Measurements from ENCODE around the gene ZMYND8. TPM values are rescaled to one million over a fixed set of nuclear protein-coding genes. Genes with fewer than 3 reads are reported as not detected.
"Not testable (repeated sequence)": the region's sequence is repeated elsewhere in the genome, so short reads cannot be mapped to it uniquely, and the experiment has no call there.

The ZMYND8 gene
- polyA plus RNA-seq, 6 donors from 2014 or later = 2.7 to 22.7 (median 12.1) TPM

DNA sequence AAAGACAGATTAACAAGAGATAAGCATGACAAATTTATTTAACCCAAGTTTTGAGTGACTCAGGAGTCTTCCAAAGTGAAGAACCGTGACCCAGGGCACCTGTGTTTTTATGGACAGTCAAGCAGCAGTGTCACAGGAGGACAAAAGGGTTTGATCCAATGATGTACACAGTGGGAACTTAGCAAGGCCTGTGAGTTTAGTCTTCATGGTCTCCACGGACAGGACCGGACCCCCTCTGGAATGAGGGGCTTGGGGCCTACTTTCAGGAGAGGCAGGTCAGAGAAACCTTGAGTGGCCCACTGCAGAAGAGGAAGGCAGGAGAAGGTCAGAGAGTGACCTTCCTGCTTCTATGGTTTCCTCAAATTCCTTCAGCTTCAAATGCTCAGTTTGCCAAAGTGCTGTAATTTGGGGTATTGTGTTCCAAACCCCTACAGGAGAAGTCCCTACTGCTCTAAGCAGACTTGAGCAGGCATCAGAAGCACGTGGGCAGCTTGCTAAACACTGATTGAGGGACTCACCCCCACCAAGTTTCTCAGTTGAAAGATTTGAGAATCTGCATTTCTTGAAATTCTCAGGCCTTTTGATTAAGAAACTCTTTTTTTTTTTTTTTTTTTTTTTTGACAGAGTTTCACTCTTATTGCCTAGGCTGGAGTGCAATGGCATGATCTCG lies 26.4 kb upstream of the ZMYND8 start:
- Mint-ChIP-seq H3K27ac (peak overlapping the region in 1 of 6 donors; percentile 72), H3K4me3 (no peak overlapping the region), H3K9me3 (peaks cover 0 to 1% (median 0%) of the 10 kb centered on the region in 7 donors), H3K27me3 (no peaks in the 10 kb centered on the region), H3K4me1 (peaks cover 14 to 27% (median 17%) of the 10 kb centered on the region in 3 donors), H3K36me3 (no peaks in the 10 kb centered on the region)
- no peak for DNase-seq
- ATAC-seq (ENCODE audit: low read depth in 2 of 2) = no peak

DNA sequence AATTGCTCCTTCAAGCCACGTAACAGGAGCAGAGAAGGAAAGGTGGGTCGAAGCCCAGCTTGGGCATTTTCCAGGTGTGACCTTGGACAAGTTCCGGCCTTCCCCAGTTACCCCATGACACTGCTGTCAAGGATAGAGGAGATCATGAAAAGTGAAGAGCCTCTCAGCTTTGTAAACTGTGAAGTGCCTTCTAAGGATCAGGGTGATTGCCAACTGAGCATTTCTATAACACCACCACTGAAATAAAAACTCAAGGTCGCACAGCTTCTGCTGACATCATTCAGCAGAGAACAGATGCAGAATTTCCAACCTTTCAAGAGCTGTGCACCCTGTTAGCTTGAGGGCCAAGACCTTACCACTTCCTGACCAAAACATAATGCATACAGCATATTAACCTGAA lies 24.0 kb upstream of the ZMYND8 start:
- ATAC-seq (ENCODE audit: low read depth in 2 of 2) (no peak), DNase-seq (no peak)
- Mint-ChIP-seq H3K27ac (no peak overlapping the region), H3K27me3 (no peaks in the 10 kb centered on the region), H3K4me3 (no peak overlapping the region), H3K4me1 (peaks cover 14 to 17% (median 16%) of the 10 kb centered on the region in 3 donors), H3K36me3 (no peaks in the 10 kb centered on the region), H3K9me3 (peaks cover 0 to 1% (median 0%) of the 10 kb centered on the region in 7 donors)

DNA sequence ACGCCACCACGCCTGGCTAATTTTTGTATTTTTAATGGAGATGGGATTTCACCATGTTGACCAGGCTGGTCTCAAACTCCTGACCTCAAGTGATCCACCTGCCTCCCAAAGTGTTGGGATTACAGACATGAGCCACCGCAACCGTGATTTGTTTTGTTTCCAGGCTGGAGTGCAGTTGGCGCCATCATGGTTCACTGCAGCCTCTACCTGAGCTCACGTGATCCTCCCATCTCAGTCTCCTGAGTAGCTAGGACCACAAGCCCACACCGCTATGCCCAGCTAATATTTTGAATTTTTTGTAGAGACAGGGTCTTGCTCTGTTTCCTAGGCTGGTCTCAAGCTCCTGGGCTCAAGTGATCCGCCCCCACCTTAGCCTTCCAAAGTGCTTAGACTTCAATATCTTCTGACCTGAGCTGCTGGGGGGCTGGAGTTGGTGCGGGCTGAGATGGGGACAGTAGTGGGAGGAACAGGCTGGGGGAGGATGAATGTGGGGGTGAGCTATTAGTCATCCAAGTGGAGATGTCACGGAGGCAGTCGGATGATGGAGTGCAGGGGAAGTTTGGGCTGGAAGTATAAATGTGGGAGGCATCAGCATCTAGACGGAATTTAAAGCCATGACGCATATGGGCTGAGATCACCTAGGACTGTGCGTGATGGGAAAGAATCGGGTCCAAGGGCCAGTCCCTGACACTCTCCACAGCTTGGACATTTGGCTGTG lies 23.1 kb upstream of the ZMYND8 start:
- H3K9me3 Mint-ChIP-seq = no peaks in the 10 kb centered on the region
- peak overlapping the region in 1 of 6 donors; percentile 76 for H3K27ac Mint-ChIP-seq
- H3K27me3 Mint-ChIP-seq = no peaks in the 10 kb centered on the region
- ATAC-seq (ENCODE audit: low read depth in 2 of 2) (no peak), DNase-seq (no peak)
- no peaks in the 10 kb centered on the region for H3K36me3 Mint-ChIP-seq
- peaks cover 9 to 15% (median 12%) of the 10 kb centered on the region in 3 donors for H3K4me1 Mint-ChIP-seq
- H3K4me3 Mint-ChIP-seq = no peak overlapping the region

DNA sequence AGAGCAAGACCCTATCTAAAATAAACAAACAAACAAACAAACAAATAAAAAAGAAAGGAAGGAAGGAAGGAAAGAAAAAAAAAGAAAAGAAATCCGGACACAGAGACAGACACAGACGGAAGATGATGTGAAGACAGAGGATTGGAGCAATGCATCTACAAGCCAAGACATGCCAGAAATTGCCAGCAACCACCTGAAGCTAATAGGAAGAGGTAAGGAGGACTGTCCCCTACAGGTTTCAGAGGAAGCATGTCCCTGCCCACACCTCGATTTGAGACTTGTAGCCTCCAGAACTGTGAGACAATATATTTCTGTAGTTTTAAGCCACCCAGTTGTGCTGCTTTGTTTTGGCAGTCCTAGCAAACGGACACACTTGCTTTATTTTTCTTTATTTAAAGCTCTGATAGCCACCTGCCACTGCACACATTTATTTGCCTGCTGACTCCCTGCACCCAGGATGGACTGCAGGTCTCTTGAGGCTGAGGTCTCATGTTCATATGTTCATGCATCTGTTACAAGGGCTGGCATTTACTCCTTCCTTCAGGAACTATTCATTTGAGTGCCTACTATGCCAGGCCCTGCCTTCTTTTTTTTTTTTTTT lies 20.7 kb upstream of the ZMYND8 start:
- peak overlapping the region in 4 of 6 donors; percentile 35 to 89 (median 76) for H3K27ac Mint-ChIP-seq
- no peaks in the 10 kb centered on the region for H3K36me3 Mint-ChIP-seq
- peaks cover 3 to 6% (median 4%) of the 10 kb centered on the region in 3 donors for H3K4me1 Mint-ChIP-seq

DNA sequence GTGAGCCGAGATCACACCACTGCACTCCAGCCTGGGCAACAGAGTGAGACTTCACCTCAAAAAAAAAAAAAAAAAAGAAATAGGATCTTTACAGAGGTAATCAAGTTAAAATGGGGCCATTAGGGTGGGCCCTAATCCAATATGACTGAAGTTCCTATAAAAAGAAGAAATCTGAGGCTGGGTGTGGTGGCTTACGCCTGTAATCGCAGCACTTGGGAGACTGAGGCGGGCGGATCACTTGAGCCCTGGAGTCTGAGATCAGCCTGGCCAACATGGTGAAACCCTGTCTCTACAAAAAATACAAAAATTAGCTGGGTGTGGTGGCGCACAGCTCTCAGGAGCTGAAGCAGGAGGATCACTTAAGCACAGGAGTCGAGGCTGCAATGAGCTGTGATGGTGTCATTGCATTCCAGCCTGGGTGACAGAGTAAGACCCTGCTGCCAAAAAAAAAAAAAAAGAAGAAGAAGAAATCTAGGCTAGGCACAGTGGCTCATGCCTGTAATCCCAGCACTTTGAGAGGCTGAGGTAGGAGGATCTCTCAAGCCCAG lies 19.7 kb upstream of the ZMYND8 start:
- not testable (repeated sequence) for ATAC-seq (ENCODE audit: low read depth in 2 of 2); H3K27me3 Mint-ChIP-seq; H3K4me3 Mint-ChIP-seq; H3K9me3 Mint-ChIP-seq; H3K36me3 Mint-ChIP-seq; DNase-seq; H3K4me1 Mint-ChIP-seq
- H3K27ac Mint-ChIP-seq = peak overlapping the region in 1 of 6 donors; percentile 41

More for the DNA sequence above, 20.7 kb upstream of the ZMYND8 start:
- Mint-ChIP-seq H3K27me3 (no peaks in the 10 kb centered on the region), H3K9me3 (no peaks in the 10 kb centered on the region), H3K4me3 (no peak overlapping the region)
- ATAC-seq (ENCODE audit: low read depth in 2 of 2) = no peak
- DNase-seq = no peak

DNA sequence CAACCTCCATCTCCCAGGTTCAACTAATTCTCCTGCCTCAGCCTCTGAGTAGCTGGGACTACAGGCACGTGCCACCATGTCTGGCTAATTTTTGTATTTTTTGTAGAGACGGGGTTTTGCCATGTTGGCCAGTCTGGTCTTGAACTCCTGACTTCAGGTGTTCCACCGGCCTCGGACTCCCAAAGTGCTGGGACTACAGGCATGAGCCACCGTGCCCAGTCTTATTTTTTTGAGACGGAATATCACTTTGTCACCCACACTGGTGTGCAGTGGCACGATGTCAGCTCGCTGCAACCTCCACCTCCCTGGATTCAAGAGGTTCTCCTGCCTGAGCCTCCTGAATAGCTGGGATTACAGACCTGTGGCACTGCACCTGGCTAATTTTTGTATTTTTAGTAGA lies 17.6 kb upstream of the ZMYND8 start:
- not testable (repeated sequence) for H3K36me3 Mint-ChIP-seq; DNase-seq; H3K27me3 Mint-ChIP-seq; H3K9me3 Mint-ChIP-seq; ATAC-seq (ENCODE audit: low read depth in 2 of 2); H3K4me3 Mint-ChIP-seq; H3K4me1 Mint-ChIP-seq; H3K27ac Mint-ChIP-seq

DNA sequence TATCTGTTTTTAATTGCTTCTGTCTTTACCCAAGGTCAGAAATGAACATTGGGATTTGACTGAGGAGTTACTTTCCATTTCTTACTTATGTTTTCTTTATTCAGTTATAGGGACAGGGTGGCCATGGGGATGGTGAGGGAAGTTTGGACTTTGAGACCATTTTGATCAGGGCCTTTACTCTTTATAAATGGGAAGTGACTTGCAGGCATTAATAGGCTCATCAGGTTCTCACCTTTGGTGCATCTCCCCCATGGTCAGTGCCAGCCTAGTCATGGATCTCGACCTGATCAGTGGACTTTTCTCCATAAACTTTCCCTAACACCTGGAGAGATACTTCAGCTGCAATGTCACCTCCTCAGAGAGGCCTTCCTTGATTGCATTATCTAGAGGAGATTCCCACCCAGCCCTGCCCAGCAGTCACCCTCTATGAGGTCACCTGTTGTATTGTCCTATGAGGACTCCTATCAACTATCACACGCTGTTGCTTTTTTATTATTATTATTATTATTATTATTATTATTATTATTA lies 16.8 kb upstream of the ZMYND8 start:
- H3K27ac Mint-ChIP-seq = no peak overlapping the region
- ATAC-seq (ENCODE audit: low read depth in 2 of 2) = no peak
- H3K9me3 Mint-ChIP-seq = no peaks in the 10 kb centered on the region
- no peak for DNase-seq
- no peaks in the 10 kb centered on the region for H3K36me3 Mint-ChIP-seq
- peaks cover 0 to 3% (median 0%) of the 10 kb centered on the region in 3 donors for H3K4me1 Mint-ChIP-seq
- H3K27me3 Mint-ChIP-seq = no peaks in the 10 kb centered on the region
- no peak overlapping the region for H3K4me3 Mint-ChIP-seq

DNA sequence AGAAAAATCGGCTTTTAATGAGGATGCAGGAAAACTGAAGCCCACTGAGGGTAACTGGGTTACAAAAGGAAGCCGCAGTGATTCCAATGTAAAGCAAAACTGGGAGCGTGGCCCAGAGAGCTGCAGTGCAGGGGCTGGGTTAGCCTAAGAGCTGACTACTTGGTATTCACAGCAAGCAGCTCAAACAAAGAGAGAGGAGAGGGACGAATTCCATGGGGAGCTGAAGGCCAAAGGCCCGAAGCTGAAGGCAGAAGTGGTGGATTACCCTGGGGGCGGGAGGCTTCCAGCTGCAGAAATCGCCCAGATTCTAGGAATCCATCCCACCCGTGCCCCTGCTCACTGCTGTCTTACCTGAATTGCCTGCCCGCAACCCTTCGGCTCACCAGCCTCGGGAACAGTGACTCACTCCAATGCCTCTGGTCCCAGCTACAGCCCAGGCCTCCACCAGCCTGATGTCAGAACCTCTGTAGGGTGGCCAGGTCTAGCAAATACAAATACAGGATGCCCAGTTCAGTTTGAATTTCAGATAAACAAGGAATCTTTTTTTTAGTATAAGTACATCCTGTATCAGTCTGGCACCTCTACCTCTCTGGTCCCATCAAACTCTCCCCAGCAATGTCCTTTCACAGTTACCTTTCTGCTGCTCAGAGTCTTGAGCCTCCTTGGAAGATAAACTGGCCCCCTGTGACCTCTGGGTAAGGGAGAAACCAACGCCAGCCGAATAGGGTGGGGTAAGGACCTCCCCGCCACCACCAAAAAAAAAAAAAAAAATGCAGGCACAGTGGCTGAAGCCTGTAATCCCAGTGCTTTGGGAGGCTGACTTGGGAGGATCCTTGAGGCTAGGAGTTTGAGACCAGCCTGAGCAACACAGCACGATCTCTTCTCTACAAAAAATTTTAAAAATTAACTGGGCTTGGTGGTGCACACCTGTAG lies 14.6 kb upstream of the ZMYND8 start:
- no peaks in the 10 kb centered on the region for H3K27me3 Mint-ChIP-seq
- H3K27ac Mint-ChIP-seq = peak overlapping the region in 1 of 6 donors; percentile 69
- H3K4me3 Mint-ChIP-seq = no peak overlapping the region
- no peak for DNase-seq
- H3K4me1 Mint-ChIP-seq = peaks cover 0 to 3% (median 0%) of the 10 kb centered on the region in 3 donors
- no peak for ATAC-seq (ENCODE audit: low read depth in 2 of 2)
- H3K36me3 Mint-ChIP-seq = no peaks in the 10 kb centered on the region
- H3K9me3 Mint-ChIP-seq = no peaks in the 10 kb centered on the region

DNA sequence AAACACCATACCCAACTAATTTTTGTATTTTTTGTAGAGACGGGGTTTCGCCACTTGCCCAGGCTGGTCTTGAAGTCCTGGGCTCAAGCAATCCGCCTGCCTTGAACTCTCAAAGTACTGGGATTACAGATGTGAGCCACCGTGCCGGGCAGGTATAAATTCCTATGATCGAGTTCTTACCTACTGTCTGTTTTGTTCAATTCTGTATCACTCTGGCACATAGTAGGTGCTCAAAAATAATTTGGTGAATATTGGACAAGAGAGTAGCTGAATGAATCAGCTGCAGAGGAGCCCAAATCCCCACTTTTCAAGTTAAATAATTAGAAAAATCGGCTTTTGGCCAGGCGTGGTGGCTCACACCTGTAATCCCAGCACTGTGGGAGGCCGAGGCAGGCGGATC lies 13.7 kb upstream of the ZMYND8 start:
- Mint-ChIP-seq H3K4me3 (no peak overlapping the region), H3K4me1 (peaks cover 0 to 5% (median 0%) of the 10 kb centered on the region in 3 donors), H3K36me3 (no peaks in the 10 kb centered on the region), H3K27me3 (no peaks in the 10 kb centered on the region), H3K27ac (peak overlapping the region in 1 of 6 donors; percentile 41), H3K9me3 (no peaks in the 10 kb centered on the region)
- ATAC-seq (ENCODE audit: low read depth in 2 of 2) (no peak), DNase-seq (no peak)

DNA sequence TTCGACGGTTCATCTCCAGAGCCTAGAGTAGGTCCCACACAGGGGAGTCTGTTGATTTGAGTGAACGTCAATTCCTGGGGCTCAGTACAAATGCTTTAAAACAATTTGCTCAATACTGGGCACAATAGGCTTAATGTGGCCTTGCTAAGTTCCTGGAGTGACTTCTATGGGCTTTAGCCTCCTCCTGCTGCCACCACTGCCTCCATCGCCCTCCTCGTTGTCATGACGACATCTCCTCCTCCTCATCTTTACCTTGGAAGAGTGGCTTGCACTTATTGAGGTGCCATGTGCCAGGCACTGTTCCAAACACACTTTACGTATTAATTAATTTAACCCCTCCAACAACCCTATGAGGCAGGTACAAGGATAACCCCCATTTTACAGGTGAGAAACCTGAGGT lies 11.8 kb upstream of the ZMYND8 start:
- Mint-ChIP-seq H3K9me3 (no peaks in the 10 kb centered on the region), H3K4me3 (peak overlapping the region in 1 of 8 donors; percentile 21), H3K27me3 (no peaks in the 10 kb centered on the region), H3K4me1 (peaks cover 0 to 8% (median 0%) of the 10 kb centered on the region in 3 donors), H3K36me3 (no peaks in the 10 kb centered on the region), H3K27ac (no peak overlapping the region)
- no peak for ATAC-seq (ENCODE audit: low read depth in 2 of 2)
- DNase-seq = no peak

DNA sequence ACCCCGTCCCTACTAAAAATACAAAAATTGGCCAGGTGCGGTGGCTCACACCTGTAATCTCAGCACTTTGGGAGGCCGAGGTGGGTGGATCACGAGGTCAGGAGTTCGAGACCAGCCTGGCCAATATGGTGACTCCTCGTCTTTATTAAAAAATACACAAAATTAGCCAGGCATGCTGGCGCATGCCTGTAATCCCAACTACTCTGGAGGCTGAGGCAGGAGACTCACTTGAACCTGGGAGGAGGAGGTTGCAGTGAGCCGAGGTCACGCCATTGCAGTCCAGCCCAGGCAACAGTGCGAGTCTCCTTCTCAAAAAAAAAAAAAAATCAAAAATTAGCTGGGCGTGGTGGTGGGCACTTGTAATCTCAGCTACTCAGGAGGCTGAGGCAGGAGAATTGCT lies 9.8 kb upstream of the ZMYND8 start:
- not testable (repeated sequence) for H3K36me3 Mint-ChIP-seq; H3K27ac Mint-ChIP-seq; ATAC-seq (ENCODE audit: low read depth in 2 of 2); H3K27me3 Mint-ChIP-seq; DNase-seq; H3K9me3 Mint-ChIP-seq; H3K4me3 Mint-ChIP-seq
- H3K4me1 Mint-ChIP-seq = peaks cover 9 to 14% (median 13%) of the 10 kb centered on the region in 3 donors

DNA sequence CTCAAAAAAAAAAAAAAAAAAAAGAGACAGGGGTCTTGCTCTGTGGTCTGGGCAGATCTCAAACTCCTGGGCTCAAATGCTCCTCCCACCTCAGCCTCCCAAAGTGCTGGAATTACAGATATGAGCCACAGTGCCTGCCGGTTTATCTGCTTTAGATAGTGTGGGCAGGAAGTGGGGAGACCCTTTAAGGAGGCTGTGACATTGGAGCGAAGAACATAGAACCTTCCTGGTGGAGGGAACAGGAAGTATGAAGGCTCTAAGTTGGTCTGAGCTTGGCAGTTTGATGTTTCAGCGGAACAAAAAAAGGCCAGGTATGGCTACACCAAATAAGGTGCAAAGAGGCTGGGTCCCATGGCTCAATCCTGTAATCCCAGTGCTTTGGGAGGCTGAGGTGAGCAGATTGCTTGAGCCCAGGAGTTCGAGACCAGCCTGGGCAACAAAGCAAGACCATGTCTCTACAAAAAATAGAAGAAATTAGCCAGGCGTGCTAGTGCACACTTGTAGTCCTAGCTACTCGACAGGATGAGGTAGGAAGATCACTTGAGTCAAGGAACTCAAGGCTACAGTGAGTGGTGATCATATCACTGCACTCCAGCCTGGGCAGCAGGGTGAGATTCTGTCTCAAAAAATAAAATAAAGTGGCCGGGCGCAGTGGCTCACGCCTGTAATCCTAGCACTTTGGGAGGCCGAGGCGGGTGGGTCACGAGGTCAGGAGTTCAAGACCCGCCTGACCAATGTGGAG lies 8.7 kb upstream of the ZMYND8 start:
- Mint-ChIP-seq H3K4me1 (peaks cover 20 to 25% (median 24%) of the 10 kb centered on the region in 3 donors), H3K27ac (peak overlapping the region in 1 of 6 donors; percentile 83)

More for the DNA sequence above, 8.7 kb upstream of the ZMYND8 start:
- Mint-ChIP-seq H3K9me3 (no peaks in the 10 kb centered on the region), H3K36me3 (no peaks in the 10 kb centered on the region), H3K4me3 (peak overlapping the region in 1 of 8 donors; percentile 6), H3K27me3 (no peaks in the 10 kb centered on the region)
- no peak for ATAC-seq (ENCODE audit: low read depth in 2 of 2)
- DNase-seq = no peak

Data from naive B cell (primary cell).